DOHH2 (cell line): ENCODE measurements around the gene CWH43.
"Not testable (repeated sequence)": the region's sequence is repeated elsewhere in the genome, so short reads cannot be mapped to it uniquely, and the experiment has no call there.

ENCODE experiments used
- H3F3A ChIP-seq: fragments of 200-600 bp; sonication (generic), shearing (Covaris generic); 2 replicates; pipeline ENCODE4 v1.6.0; 2016; ENCODE audit warnings: antibody characterized with exemption, mild to moderate bottlenecking; ENCODE audit not compliant: control insufficient read depth, insufficient read depth
- H3K27ac ChIP-seq: fragments of 200-600 bp; sonication (generic); 2 replicates; pipeline ENCODE4 v1.5.1; 2014; ENCODE audit warnings: low read depth, mild to moderate bottlenecking, low read length, moderate library complexity
- H3K27me3 ChIP-seq: fragments of 200-600 bp; sonication (generic); 2 replicates; pipeline ENCODE4 v1.6.1; 2014; ENCODE audit warnings: mild to moderate bottlenecking, low read length, mixed read lengths; ENCODE audit not compliant: control insufficient read depth
- H3K36me3 ChIP-seq: fragments of 200-600 bp; sonication (generic); 2 replicates; pipeline ENCODE4 v1.6.1; 2014; ENCODE audit warnings: mild to moderate bottlenecking, low read length, moderate library complexity, mixed read lengths; ENCODE audit not compliant: control insufficient read depth
- H3K4me1 ChIP-seq: fragments of 200-600 bp; sonication (generic); 2 replicates; pipeline ENCODE4 v1.6.1; 2014; ENCODE audit warnings: mild to moderate bottlenecking, low read length, mixed read lengths; ENCODE audit not compliant: control insufficient read depth
- H3K4me2 ChIP-seq: fragments of 200-600 bp; sonication (generic); 2 replicates; pipeline ENCODE4 v1.6.0; 2014; ENCODE audit warnings: mild to moderate bottlenecking, low read length, moderate library complexity
- H3K4me3 ChIP-seq: fragments of 200-600 bp; sonication (generic); 2 replicates; pipeline ENCODE4 v1.5.1; 2014; ENCODE audit warnings: mild to moderate bottlenecking, low read length, mixed read lengths
- H3K79me2 ChIP-seq: fragments of 200-600 bp; sonication (generic); 2 replicates; pipeline ENCODE4 v1.6.1; 2014; ENCODE audit warnings: mild to moderate bottlenecking, low read length, mixed read lengths; ENCODE audit not compliant: control insufficient read depth
- H3K9me2 ChIP-seq: fragments of 200-600 bp; sonication (generic); replicated peaks from 2 replicates; pipeline ENCODE4 v1.6.1; 2014; ENCODE audit warnings: mild to moderate bottlenecking, low read length, mixed read lengths; ENCODE audit not compliant: control insufficient read depth
- H3K9me3 ChIP-seq: fragments of 200-600 bp; sonication (generic); 2 replicates; pipeline ENCODE4 v1.6.1; 2014; ENCODE audit warnings: antibody characterized with exemption, low read length, mixed read lengths; ENCODE audit not compliant: control insufficient read depth, insufficient read depth
- H4K20me1 ChIP-seq: fragments of 200-600 bp; sonication (generic); 2 replicates; pipeline ENCODE4 v1.6.0; 2014; ENCODE audit warnings: low read depth, mild to moderate bottlenecking, antibody characterized with exemption, low read length, moderate library complexity; ENCODE audit not compliant: control insufficient read depth, insufficient read depth
- EZH2phosphoT487 ChIP-seq: fragments of 200-600 bp; sonication (generic); IDR thresholded peaks from 2 replicates; pipeline ENCODE4 v1.6.1; 2017; ENCODE audit warnings: borderline replicate concordance, mild to moderate bottlenecking, antibody characterized with exemption, low read length, moderate library complexity, mixed read lengths
- TF ChIP-seq, protein P1 (sequence below): fragments of 200-600 bp; sonication (generic); IDR thresholded peaks from one replicate; pipeline ENCODE4 v1.5.1; 2014; ENCODE audit warnings: antibody characterized with exemption, mild to moderate bottlenecking, low read depth, low read length; ENCODE audit not compliant: poor library complexity, severe bottlenecking

CWH43 gene

GRCh38 chr4:49063670-49064069 is 77.6 kb downstream of the CWH43 start:
- H3K79me2 ChIP-seq: no peaks in the 10 kb centered on the region
- TF ChIP-seq, protein P1, sequence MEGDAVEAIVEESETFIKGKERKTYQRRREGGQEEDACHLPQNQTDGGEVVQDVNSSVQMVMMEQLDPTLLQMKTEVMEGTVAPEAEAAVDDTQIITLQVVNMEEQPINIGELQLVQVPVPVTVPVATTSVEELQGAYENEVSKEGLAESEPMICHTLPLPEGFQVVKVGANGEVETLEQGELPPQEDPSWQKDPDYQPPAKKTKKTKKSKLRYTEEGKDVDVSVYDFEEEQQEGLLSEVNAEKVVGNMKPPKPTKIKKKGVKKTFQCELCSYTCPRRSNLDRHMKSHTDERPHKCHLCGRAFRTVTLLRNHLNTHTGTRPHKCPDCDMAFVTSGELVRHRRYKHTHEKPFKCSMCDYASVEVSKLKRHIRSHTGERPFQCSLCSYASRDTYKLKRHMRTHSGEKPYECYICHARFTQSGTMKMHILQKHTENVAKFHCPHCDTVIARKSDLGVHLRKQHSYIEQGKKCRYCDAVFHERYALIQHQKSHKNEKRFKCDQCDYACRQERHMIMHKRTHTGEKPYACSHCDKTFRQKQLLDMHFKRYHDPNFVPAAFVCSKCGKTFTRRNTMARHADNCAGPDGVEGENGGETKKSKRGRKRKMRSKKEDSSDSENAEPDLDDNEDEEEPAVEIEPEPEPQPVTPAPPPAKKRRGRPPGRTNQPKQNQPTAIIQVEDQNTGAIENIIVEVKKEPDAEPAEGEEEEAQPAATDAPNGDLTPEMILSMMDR: no peak
- no peak for TF ChIP-seq EZH2phosphoT487
- H3K27me3 ChIP-seq: no peaks in the 10 kb centered on the region
- no peaks in the 10 kb centered on the region for H3K9me2 ChIP-seq
- H3F3A ChIP-seq: no peaks in the 10 kb centered on the region
- no peaks in the 10 kb centered on the region for H3K4me1 ChIP-seq
- no peak overlapping the region for H3K27ac ChIP-seq
- 0 out of 2 replicates have a peak, but pooled peaks cover 3% of the 10 kb centered on the region for H3K9me3 ChIP-seq
- H3K4me3 ChIP-seq: no peak overlapping the region
- no peak overlapping the region for H3K4me2 ChIP-seq
- no peaks in the 10 kb centered on the region for H4K20me1 ChIP-seq
- no peaks in the 10 kb centered on the region for H3K36me3 ChIP-seq

GRCh38 chr4:49072196-49072595 is 86.1 kb downstream of the CWH43 start:
- not testable (repeated sequence) for H3K27me3 ChIP-seq, H3K27ac ChIP-seq, H4K20me1 ChIP-seq, H3K4me2 ChIP-seq, H3K4me1 ChIP-seq, H3K4me3 ChIP-seq, H3K36me3 ChIP-seq, H3K9me2 ChIP-seq, H3K79me2 ChIP-seq, H3K9me3 ChIP-seq, H3F3A ChIP-seq

DNA sequence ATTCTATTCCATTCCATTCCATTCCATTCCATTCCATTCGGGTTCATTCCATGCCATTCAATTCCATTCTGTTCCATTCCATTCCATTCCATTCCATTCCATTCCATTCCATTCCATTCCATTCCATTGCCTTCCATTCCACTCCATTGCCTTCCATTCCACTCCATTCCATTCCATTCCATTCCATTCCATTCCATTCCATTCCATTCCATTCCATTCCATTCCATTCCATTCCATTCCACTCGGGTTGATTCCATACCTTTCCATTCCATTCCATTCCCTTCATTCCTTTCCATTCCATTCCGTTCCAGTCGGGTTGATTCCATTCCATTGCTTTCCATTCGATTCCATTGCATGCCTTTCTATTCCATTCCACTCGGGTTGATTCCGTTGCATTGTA is 105.8 kb downstream of the CWH43 start:
- not testable (repeated sequence) for H3K4me3 ChIP-seq, H3K79me2 ChIP-seq, H3F3A ChIP-seq, H3K27ac ChIP-seq, H3K27me3 ChIP-seq, H3K9me2 ChIP-seq, H4K20me1 ChIP-seq, H3K4me2 ChIP-seq, H3K4me1 ChIP-seq, H3K36me3 ChIP-seq
- H3K9me3 ChIP-seq: peaks cover 26% of the 10 kb centered on the region

GRCh38 chr4:49092608-49093135 is 106.6 kb downstream of the CWH43 start:
- H3K4me3 ChIP-seq, H3K4me2 ChIP-seq, H4K20me1 ChIP-seq, H3K9me2 ChIP-seq, H3K4me1 ChIP-seq, H3K27ac ChIP-seq, H3K36me3 ChIP-seq, H3K27me3 ChIP-seq, H3F3A ChIP-seq, H3K79me2 ChIP-seq: not testable (repeated sequence)
- peaks cover 34% of the 10 kb centered on the region for H3K9me3 ChIP-seq

GRCh38 chr4:49096215-49096614 is 110.1 kb downstream of the CWH43 start:
- H3K79me2 ChIP-seq: not testable (repeated sequence)

GRCh38 chr4:49096627-49097026 is 110.6 kb downstream of the CWH43 start:
- H3K36me3 ChIP-seq, H3K27ac ChIP-seq, H3F3A ChIP-seq, H3K9me2 ChIP-seq, H3K79me2 ChIP-seq, H3K4me3 ChIP-seq, H4K20me1 ChIP-seq, H3K4me1 ChIP-seq, H3K4me2 ChIP-seq, H3K27me3 ChIP-seq: not testable (repeated sequence)
- peaks cover 45% of the 10 kb centered on the region for H3K9me3 ChIP-seq

More at GRCh38 chr4:49096215-49096614, 110.1 kb downstream of the CWH43 start:
- not testable (repeated sequence) for H3K27me3 ChIP-seq, H3K27ac ChIP-seq, H4K20me1 ChIP-seq, H3F3A ChIP-seq, H3K36me3 ChIP-seq, H3K4me3 ChIP-seq, H3K9me2 ChIP-seq, H3K4me1 ChIP-seq, H3K4me2 ChIP-seq
- H3K9me3 ChIP-seq: peaks cover 49% of the 10 kb centered on the region

DNA sequence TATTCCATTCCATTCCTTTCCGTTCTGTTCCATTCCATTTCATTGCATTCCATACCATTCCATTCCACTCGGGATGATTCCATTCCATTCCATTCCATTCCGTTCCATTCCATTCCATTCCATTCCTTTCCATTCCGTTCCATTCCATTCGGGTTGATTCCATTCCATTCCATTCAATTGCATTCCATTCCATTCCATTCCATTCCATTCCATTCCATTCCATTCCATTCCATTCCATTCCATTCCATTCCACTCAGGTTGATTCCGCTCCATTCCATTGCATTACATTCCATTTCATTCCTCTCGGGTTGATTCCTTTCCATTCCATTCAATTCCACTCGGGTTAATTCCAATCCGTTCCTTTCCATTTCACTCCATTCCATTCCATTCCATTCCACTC is 111.0 kb downstream of the CWH43 start:
- not testable (repeated sequence) for H4K20me1 ChIP-seq, H3F3A ChIP-seq, H3K79me2 ChIP-seq, H3K4me3 ChIP-seq, H3K36me3 ChIP-seq, H3K4me1 ChIP-seq, H3K9me2 ChIP-seq, H3K27me3 ChIP-seq, H3K4me2 ChIP-seq, H3K27ac ChIP-seq
- peaks cover 41% of the 10 kb centered on the region for H3K9me3 ChIP-seq
